HG03571 (cell line): ENCODE data around the gene TBC1D25.

Experiments
- ATAC-seq: cut with Tn5 transposase; IDR thresholded peaks from one replicate; pipeline ENCODE4 v1.9.1; 2021; ENCODE audit not compliant: unreplicated experiment

The TBC1D25 gene

GRCh38 chrX:48599341-48599740 is 59.8 kb downstream of the TBC1D25 start:
- ATAC-seq = no peak

- ATAC-seq = no peak
Observed at GRCh38 chrX:48600226-48600625, 60.7 kb downstream of the TBC1D25 start.

DNA sequence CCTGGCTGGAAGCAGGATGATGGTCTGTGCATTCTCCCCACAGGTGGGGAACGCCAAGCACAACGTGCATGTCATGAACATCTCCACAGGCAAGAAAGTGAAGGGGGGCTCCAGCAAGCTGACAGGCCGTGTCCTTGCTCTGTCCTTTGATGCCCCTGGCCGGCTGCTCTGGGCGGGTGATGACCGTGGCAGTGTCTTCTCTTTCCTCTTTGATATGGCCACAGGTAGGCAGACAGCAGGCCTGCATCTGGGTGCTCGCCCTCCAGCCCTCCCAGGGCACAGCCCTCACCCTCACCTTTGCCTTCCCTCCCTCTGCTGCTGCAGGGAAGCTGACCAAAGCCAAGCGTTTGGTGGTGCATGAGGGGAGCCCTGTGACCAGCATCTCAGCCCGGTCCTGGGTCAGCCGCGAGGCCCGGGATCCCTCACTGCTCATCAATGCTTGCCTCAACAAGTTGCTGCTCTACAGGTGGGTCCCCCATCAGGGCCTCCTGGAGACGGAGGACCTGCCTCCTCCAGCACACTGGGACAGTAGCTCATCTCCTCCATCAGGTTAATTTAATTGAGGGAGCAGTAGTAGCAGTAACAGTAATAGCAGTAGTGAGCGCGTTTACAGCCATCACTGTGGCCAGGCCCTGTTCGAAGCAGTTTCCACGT is 62.4 kb downstream of the TBC1D25 start:
- no peak for ATAC-seq

DNA sequence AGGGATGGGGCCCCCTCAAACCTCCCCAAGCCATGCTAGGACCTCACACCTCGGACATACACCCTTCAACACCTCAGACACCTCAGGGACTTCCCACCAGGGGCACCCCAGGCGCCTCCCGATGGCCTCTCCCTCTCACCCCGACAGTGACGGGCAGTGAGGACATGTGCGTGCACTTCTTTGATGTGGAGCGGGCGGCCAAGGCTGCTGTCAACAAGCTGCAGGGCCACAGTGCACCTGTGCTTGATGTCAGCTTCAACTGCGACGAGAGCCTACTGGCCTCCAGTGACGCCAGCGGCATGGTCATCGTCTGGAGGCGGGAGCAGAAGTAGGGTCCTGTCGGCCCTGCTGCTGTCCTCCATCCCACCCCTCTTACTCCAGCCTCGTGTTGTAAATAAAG is 65.2 kb downstream of the TBC1D25 start:
- ATAC-seq = no peak

DNA sequence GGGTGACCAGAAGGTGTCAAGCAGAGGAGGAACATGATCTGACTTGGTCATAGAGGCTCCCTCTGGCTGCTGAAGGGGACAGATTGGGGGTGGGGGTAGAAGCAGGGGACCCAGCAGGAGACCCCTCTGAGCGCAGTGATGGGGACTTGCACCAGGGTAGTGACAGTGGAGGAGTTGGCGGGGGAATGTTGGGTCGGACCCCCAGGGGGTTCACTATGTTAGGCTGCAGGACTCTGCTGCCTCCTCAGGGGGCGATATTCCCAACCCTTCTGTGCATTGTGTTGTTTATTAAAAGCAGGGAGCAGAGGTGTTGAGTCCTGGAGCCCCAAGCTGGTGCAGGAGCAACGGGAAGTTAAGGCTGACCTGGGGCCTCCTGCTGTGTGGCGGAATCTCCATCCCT is 66.6 kb downstream of the TBC1D25 start:
- ATAC-seq = no peak

- no peak for ATAC-seq
Observed at GRCh38 chrX:48611703-48612102, 72.2 kb downstream of the TBC1D25 start.
